HepG2 (cell line): ENCODE measurements around the gene CNIH4. TPM values are rescaled to one million over a fixed set of nuclear protein-coding genes. Genes with fewer than 3 reads are reported as not detected.

Source experiments
- DNMT3B ChIP-seq: conservative IDR thresholded peaks from 2 replicates; pipeline ENCODE4 v1.6.1; 2016; ENCODE audit warnings: missing biosample characterization, control low read depth
- EHMT2 ChIP-seq: fragments of 200-600 bp; sonication (generic); IDR thresholded peaks from 2 replicates; pipeline ENCODE4 v1.7.0; 2017; ENCODE audit warnings: antibody characterized with exemption, low read depth, low read length, borderline replicate concordance
- FOXJ3 ChIP-seq: sonication (generic); formaldehyde crosslinking; IDR thresholded peaks from 2 replicates; pipeline ENCODE4 v1.4.0; 2020; ENCODE audit warnings: missing genetic modification reagents, mild to moderate bottlenecking, borderline replicate concordance
- JUNB ChIP-seq: sonication (generic); formaldehyde crosslinking; IDR thresholded peaks from 2 replicates; pipeline ENCODE4 v1.8.0; 2022; ENCODE audit warnings: missing genetic modification reagents, mild to moderate bottlenecking, borderline replicate concordance
- JUND ChIP-seq: sonication (generic); formaldehyde crosslinking; IDR thresholded peaks from 2 replicates; pipeline ENCODE4 v1.8.0; 2022; ENCODE audit warnings: mild to moderate bottlenecking, missing genetic modification reagents
- NCOA1 ChIP-seq: sonication (generic); formaldehyde crosslinking; IDR thresholded peaks from 2 replicates; pipeline ENCODE4 v1.9.0; 2021; ENCODE audit warnings: missing genetic modification reagents
- ONECUT2 ChIP-seq: sonication (generic); formaldehyde crosslinking; IDR thresholded peaks from 2 replicates; pipeline ENCODE4 v1.4.0; 2020; ENCODE audit warnings: missing genetic modification reagents
- POGZ ChIP-seq: sonication (generic); formaldehyde crosslinking; IDR thresholded peaks from 2 replicates; pipeline ENCODE4 v1.4.0; 2020; ENCODE audit warnings: mild to moderate bottlenecking, missing genetic modification reagents
- POLR2A ChIP-seq, 2 experiments: IDR thresholded peaks; 2 replicates each; pipeline ENCODE4 v1.6.1; 2011; ENCODE audit warnings: low read depth in 2 of 2, low read length in 2 of 2, mild to moderate bottlenecking in 1 of 2, moderate library complexity in 1 of 2; ENCODE audit not compliant: insufficient read depth in 1 of 2
- POLR2AphosphoS5 ChIP-seq: IDR thresholded peaks from 2 replicates; pipeline ENCODE4 v1.6.1; 2012; ENCODE audit warnings: low read depth, low read length
- SOX6 ChIP-seq, 2 experiments: fragments of 450-650 bp in 1 of 2; sonication (generic) in 1 of 2; formaldehyde crosslinking in 1 of 2; IDR thresholded peaks; 2 replicates each; pipeline versions ENCODE4 v1.4.0 to v1.6.1; 2017 to 2020; ENCODE audit warnings: antibody characterized with exemption in 1 of 2, mild to moderate bottlenecking in 1 of 2, missing genetic modification reagents in 1 of 2
- SSRP1 ChIP-seq: IDR thresholded peaks from 2 replicates; pipeline ENCODE4 v1.6.1; 2016; ENCODE audit warnings: control low read depth
- TFDP1 ChIP-seq: IDR thresholded peaks from 2 replicates; pipeline ENCODE4 v1.6.1; 2016; ENCODE audit warnings: missing compliant biosample characterization, missing genetic modification reagents, borderline replicate concordance
- THAP8 ChIP-seq: sonication (generic); formaldehyde crosslinking; IDR thresholded peaks from 2 replicates; pipeline ENCODE4 v1.5.1; 2020; ENCODE audit warnings: missing genetic modification reagents, mild to moderate bottlenecking, borderline replicate concordance
- ZNF224 ChIP-seq: sonication (generic); formaldehyde crosslinking; IDR thresholded peaks from 2 replicates; pipeline ENCODE4 v1.5.0; 2020; ENCODE audit warnings: mild to moderate bottlenecking, missing genetic modification reagents
- ZNF232 ChIP-seq: sonication (generic); formaldehyde crosslinking; IDR thresholded peaks from 2 replicates; pipeline ENCODE4 v1.4.0; 2020; ENCODE audit warnings: missing genetic modification reagents, borderline replicate concordance
- ZNF24 ChIP-seq: fragments of 450-650 bp; IDR thresholded peaks from 2 replicates; pipeline ENCODE4 v1.6.1; 2017; ENCODE audit warnings: antibody characterized with exemption, mild to moderate bottlenecking
- ZNF280D ChIP-seq: sonication (generic); formaldehyde crosslinking; IDR thresholded peaks from 2 replicates; pipeline ENCODE4 v1.5.1; 2020; ENCODE audit warnings: mild to moderate bottlenecking, missing genetic modification reagents
- ZNF747 ChIP-seq: sonication (generic); formaldehyde crosslinking; IDR thresholded peaks from 2 replicates; pipeline ENCODE4 v1.8.1; 2023; ENCODE audit warnings: missing genetic modification reagents, mild to moderate bottlenecking, borderline replicate concordance
- ZNF776 ChIP-seq: sonication (generic); formaldehyde crosslinking; IDR thresholded peaks from 2 replicates; pipeline ENCODE4 v1.4.0; 2020; ENCODE audit warnings: mild to moderate bottlenecking, missing genetic modification reagents
- ZUFSP ChIP-seq: sonication (generic); formaldehyde crosslinking; IDR thresholded peaks from 2 replicates; pipeline ENCODE4 v1.9.0; 2021; ENCODE audit warnings: missing genetic modification reagents, mild to moderate bottlenecking, borderline replicate concordance
- polyA plus RNA-seq, 8 experiments: library from polyadenylated mRNA; depleted of rRNA in 3 of 8; stranded (reverse) in 7 of 8; unstranded in 1 of 8; fragments of >200 nt; fragmentation: Illumina TruSeq in 4 of 8; extraction: Trizol in 4 of 8; gene quantifications; 2 replicates each; pipeline versions ENCODE4 v1.2.1 to v1.2.3, GENCODE V29; 2011 to 2016; ENCODE audit warnings: low read depth in 4 of 8, missing spikeins in 1 of 8, mixed read lengths in 1 of 8; ENCODE audit not compliant: insufficient read depth in 1 of 8
- total RNA-seq, 5 experiments: library from RNA; depleted of rRNA; stranded (reverse); fragments of >200 nt; fragmentation: Illumina TruSeq; extraction: Trizol; gene quantifications; 2 replicates each; pipeline ENCODE4 v1.2.3, GENCODE V29; 2016; ENCODE audit warnings: low read depth in 1 of 5
- TF ChIP-seq, protein P1 (sequence below): sonication (generic); formaldehyde crosslinking; IDR thresholded peaks from 2 replicates; pipeline ENCODE4 v1.8.0; 2022; ENCODE audit warnings: mild to moderate bottlenecking, missing genetic modification reagents, moderate library complexity

Gene CNIH4
- total and polyA plus RNA-seq, 2 of the 13 experiments (the other 11 are each of a cell fraction or from before 2014, with no cell fraction given) = 51.8 to 52.9 TPM

- TF ChIP-seq TFDP1 (CRISPR knock-in tag) (peak; percentile 59; the same call in 1 of the 2 replicates), POGZ (CRISPR knock-in tag) (peak; percentile 62), SSRP1 (CRISPR knock-in tag) (no peak), SOX6 (IDR thresholded peaks at IDR 0.05) (no peak), SOX6 (CRISPR knock-in tag; IDR thresholded peaks at IDR 0.05) (peak; percentile 28; the same call in 1 of the 2 replicates), JUND (CRISPR knock-in tag) (no peak; the same call in 1 of the 2 replicates), JUNB (no peak), ZNF280D (CRISPR knock-in tag) (no peak), NCOA1 (CRISPR knock-in tag) (no peak), ZNF224 (no peak), ZNF232 (CRISPR knock-in tag) (no peak), EHMT2 (no peak), DNMT3B (CRISPR knock-in tag) (no peak), THAP8 (CRISPR knock-in tag) (no peak), POLR2AphosphoS5 (peak; percentile 59), ONECUT2 (CRISPR knock-in tag) (no peak), POLR2A (IDR thresholded peaks at IDR 0.05; ENCODE audit: insufficient read depth in 1 of 2, low read depth in 2 of 2, low read length in 2 of 2) (peak; percentile 42 to 60), ZNF776 (CRISPR knock-in tag) (peak; percentile 71; the same call in 1 of the 2 replicates), ZNF747 (CRISPR knock-in tag) (no peak), ZNF24 (no peak), FOXJ3 (CRISPR knock-in tag) (peak; percentile 25; the same call in 1 of the 2 replicates), ZUFSP (CRISPR knock-in tag) (no peak)
- TF ChIP-seq, protein P1, sequence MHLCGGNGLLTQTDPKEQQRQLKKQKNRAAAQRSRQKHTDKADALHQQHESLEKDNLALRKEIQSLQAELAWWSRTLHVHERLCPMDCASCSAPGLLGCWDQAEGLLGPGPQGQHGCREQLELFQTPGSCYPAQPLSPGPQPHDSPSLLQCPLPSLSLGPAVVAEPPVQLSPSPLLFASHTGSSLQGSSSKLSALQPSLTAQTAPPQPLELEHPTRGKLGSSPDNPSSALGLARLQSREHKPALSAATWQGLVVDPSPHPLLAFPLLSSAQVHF (CRISPR knock-in tag) = no peak
Observed at GRCh38 chr1:224329842-224330753, 26.6 kb upstream of the CNIH4 start, which contains the start of gene NVL (continued).
